WTC11 (cell line): ENCODE data around the gene CNDP2. TPM values are rescaled to one million over a fixed set of nuclear protein-coding genes. Genes with fewer than 3 reads are reported as not detected.

Experiments used
- ATAC-seq: fragments of 200-7000 bp; cut with Tn5 transposase; 2 replicates; pipeline ENCODE4 v1.10.0; 2021; ENCODE audit warnings: mild to moderate bottlenecking, moderate library complexity
- CTCF ChIA-PET: fragments of 300-600 bp; sonication (Branson Sonifier 250); formaldehyde crosslinking; loops from one replicate; lab custom pipeline; 2021; ENCODE audit warnings: antibody characterized with exemption; lab: Charles Lee
- POLR2A ChIA-PET: fragments of 350-600 bp; sonication (Branson Sonifier 250); formaldehyde crosslinking; loops from one replicate; lab custom pipeline; 2021; ENCODE audit warnings: antibody characterized with exemption; lab: Charles Lee
- DNase-seq: peaks from one replicate; pipeline ENCODE4 v3.0.0; 2021; ENCODE audit warnings: low spot score
- H3K27ac Mint-ChIP-seq: 2 replicates; pipeline ENCODE4 v1.8.0; 2021; ENCODE audit warnings: mixed read lengths
- H3K27me3 Mint-ChIP-seq: 2 replicates; pipeline ENCODE4 v1.8.0; 2021; ENCODE audit warnings: low read depth, mild to moderate bottlenecking, moderate library complexity, mixed read lengths
- H3K36me3 Mint-ChIP-seq: 2 replicates; pipeline ENCODE4 v1.8.0; 2021; ENCODE audit warnings: mixed read lengths
- H3K4me1 Mint-ChIP-seq: 2 replicates; pipeline ENCODE4 v1.8.0; 2022; ENCODE audit warnings: mixed read lengths
- H3K4me3 Mint-ChIP-seq: 2 replicates; pipeline ENCODE4 v1.8.0; 2021; ENCODE audit warnings: mild to moderate bottlenecking, moderate library complexity, mixed read lengths
- H3K9me3 Mint-ChIP-seq: 2 replicates; pipeline ENCODE4 v1.8.0; 2021; ENCODE audit warnings: mixed read lengths
- ATF3 ChIP-seq: sonication (generic); formaldehyde crosslinking; conservative IDR thresholded peaks from 2 replicates; pipeline ENCODE4 v1.8.1; 2022; ENCODE audit warnings: mild to moderate bottlenecking, missing genetic modification reagents
- CDX4 ChIP-seq: fragments of 250-450 bp; sonication (Bioruptor Pico); IDR thresholded peaks from 2 replicates; pipeline ENCODE4 v1.9.0; 2021; ENCODE audit warnings: moderate library complexity, mild to moderate bottlenecking, inconsistent platforms, borderline replicate concordance
- E2F4 ChIP-seq: sonication (generic); formaldehyde crosslinking; IDR thresholded peaks from 2 replicates; pipeline ENCODE4 v1.8.1; 2022; ENCODE audit warnings: low read depth, mild to moderate bottlenecking, moderate library complexity, missing genetic modification reagents, borderline replicate concordance
- E2F5 ChIP-seq: sonication (generic); formaldehyde crosslinking; IDR thresholded peaks from 2 replicates; pipeline ENCODE4 v1.8.1; 2022; ENCODE audit warnings: mild to moderate bottlenecking, moderate library complexity, missing genetic modification reagents
- ESRRA ChIP-seq: sonication (generic); formaldehyde crosslinking; IDR thresholded peaks from 2 replicates; pipeline ENCODE4 v1.8.1; 2022; ENCODE audit warnings: mild to moderate bottlenecking, missing genetic modification reagents, borderline replicate concordance
- FOXP4 ChIP-seq: sonication (generic); formaldehyde crosslinking; IDR thresholded peaks from 2 replicates; pipeline ENCODE4 v1.8.0; 2022; ENCODE audit warnings: mild to moderate bottlenecking, missing genetic modification reagents
- GABPB1 ChIP-seq: sonication (generic); formaldehyde crosslinking; IDR thresholded peaks from 2 replicates; pipeline ENCODE4 v1.8.1; 2023; ENCODE audit warnings: mild to moderate bottlenecking, missing genetic modification reagents
- GRHL2 ChIP-seq: fragments of 250-450 bp; sonication (Bioruptor Pico); IDR thresholded peaks from 2 replicates; pipeline ENCODE4 v1.8.0; 2022; ENCODE audit warnings: mild to moderate bottlenecking, moderate library complexity; ENCODE audit not compliant: insufficient replicate concordance, severe bottlenecking
- GTF2I ChIP-seq: fragments of 250-450 bp; sonication (Bioruptor Pico); conservative IDR thresholded peaks from 2 replicates; pipeline ENCODE4 v1.4.0; 2021; ENCODE audit warnings: mild to moderate bottlenecking
- NR2C2 ChIP-seq: sonication (generic); formaldehyde crosslinking; IDR thresholded peaks from 2 replicates; pipeline ENCODE4 v1.8.0; 2022; ENCODE audit warnings: mild to moderate bottlenecking, missing genetic modification reagents
- PREB ChIP-seq: sonication (generic); formaldehyde crosslinking; IDR thresholded peaks from 2 replicates; pipeline ENCODE4 v1.8.1; 2022; ENCODE audit warnings: mild to moderate bottlenecking, missing genetic modification reagents, moderate library complexity, borderline replicate concordance
- RELA ChIP-seq: sonication (generic); formaldehyde crosslinking; IDR thresholded peaks from 2 replicates; pipeline ENCODE4 v1.8.1; 2022; ENCODE audit warnings: missing genetic modification reagents, mild to moderate bottlenecking, borderline replicate concordance
- TCF7 ChIP-seq: sonication (generic); formaldehyde crosslinking; IDR thresholded peaks from 2 replicates; pipeline ENCODE4 v1.8.0; 2022; ENCODE audit warnings: mild to moderate bottlenecking, low read depth, missing genetic modification reagents, moderate library complexity
- TEAD1 ChIP-seq: sonication (generic); formaldehyde crosslinking; IDR thresholded peaks from 2 replicates; pipeline ENCODE4 v1.8.0; 2022; ENCODE audit warnings: mild to moderate bottlenecking, missing genetic modification reagents
- ZBTB43 ChIP-seq: sonication (generic); formaldehyde crosslinking; IDR thresholded peaks from 2 replicates; pipeline ENCODE4 v1.8.1; 2023; ENCODE audit warnings: mild to moderate bottlenecking, missing genetic modification reagents
- ZNF671 ChIP-seq: fragments of 250-450 bp; sonication (Bioruptor Pico); IDR thresholded peaks from 2 replicates; pipeline ENCODE4 v1.8.0; 2021; ENCODE audit warnings: mild to moderate bottlenecking
- total RNA-seq: library from RNA; stranded (reverse); gene quantifications from 3 replicates; pipeline ENCODE4 v1.2.3, GENCODE V29; 2021

Gene CNDP2
- total RNA-seq, 1 experiment from 2014 or later, result 248 TPM

- no peak for TF ChIP-seq E2F5 (CRISPR knock-in tag)
- no peak for TF ChIP-seq ZNF671 (CRISPR knock-in tag)
- no peak for TF ChIP-seq GTF2I (CRISPR knock-in tag)
- TF ChIP-seq CDX4 (CRISPR knock-in tag), result no peak
- TF ChIP-seq GRHL2, result no peak
- TF ChIP-seq PREB, result no peak
- TF ChIP-seq NR2C2, result no peak
- no peak for TF ChIP-seq ATF3 (CRISPR knock-in tag)
- TF ChIP-seq, all 79 proteins: peak for 0
Observed at GRCh38 chr18:74516271-74517235, 20.4 kb downstream of the CNDP2 start (continued).

- POLR2A ChIA-PET, result no interaction called here
- no peak for ATAC-seq
- H3K27me3 Mint-ChIP-seq, result no peaks in the 10 kb centered on the region
- no peak overlapping the region for H3K27ac Mint-ChIP-seq
- no peak for DNase-seq
- H3K4me1 Mint-ChIP-seq, result 0 out of 2 replicates have a peak, but pooled peaks cover 2% of the 10 kb centered on the region
- TF ChIP-seq FOXP4 (CRISPR knock-in tag) (no peak), TEAD1 (CRISPR knock-in tag) (no peak), ESRRA (CRISPR knock-in tag) (no peak), RELA (no peak), GABPB1 (CRISPR knock-in tag) (no peak), ZBTB43 (CRISPR knock-in tag) (no peak), TCF7 (CRISPR knock-in tag) (no peak), E2F4 (CRISPR knock-in tag) (no peak)
- H3K9me3 Mint-ChIP-seq, result peaks cover 20% of the 10 kb centered on the region
- CTCF ChIA-PET, result no interaction called here
- H3K36me3 Mint-ChIP-seq, result peaks cover 83% of the 10 kb centered on the region
- H3K4me3 Mint-ChIP-seq, result no peak overlapping the region
Observed at GRCh38 chr18:74517236-74517630, 21.1 kb downstream of the CNDP2 start.
